Stimulated activated memory B cell treated with anti-CD40 and anti-IgM and Interleukin-4, amounts not matched to agents 10 μg/mL and 1 μg/mL and 100 μg/mL, for 72 hours (primary cell): ENCODE data around the gene ANXA3.
A peak's percentile ranks its signal among the peaks of the same experiment; 100 is the strongest.

Experiments used
- ATAC-seq: fragments of 150-1000 bp; cut with Tn5 transposase; 2 replicates; pipeline ENCODE4 v1.10.0; 2021
- H3K27ac Mint-ChIP-seq: one replicate; pipeline ENCODE4 v1.8.0; 2022; ENCODE audit warnings: mild to moderate bottlenecking, mixed read lengths
- H3K27me3 Mint-ChIP-seq: one replicate; pipeline ENCODE4 v1.8.0; 2022; ENCODE audit warnings: mixed read lengths
- H3K36me3 Mint-ChIP-seq: one replicate; pipeline ENCODE4 v1.8.0; 2022; ENCODE audit warnings: mixed read lengths
- H3K4me1 Mint-ChIP-seq: one replicate; pipeline ENCODE4 v1.8.0; 2022; ENCODE audit warnings: mixed read lengths
- H3K4me3 Mint-ChIP-seq: one replicate; pipeline ENCODE4 v1.8.0; 2022; ENCODE audit warnings: mild to moderate bottlenecking, moderate library complexity, mixed read lengths
- H3K9me3 Mint-ChIP-seq: one replicate; pipeline ENCODE4 v1.8.0; 2022; ENCODE audit warnings: mixed read lengths

ANXA3 gene

DNA sequence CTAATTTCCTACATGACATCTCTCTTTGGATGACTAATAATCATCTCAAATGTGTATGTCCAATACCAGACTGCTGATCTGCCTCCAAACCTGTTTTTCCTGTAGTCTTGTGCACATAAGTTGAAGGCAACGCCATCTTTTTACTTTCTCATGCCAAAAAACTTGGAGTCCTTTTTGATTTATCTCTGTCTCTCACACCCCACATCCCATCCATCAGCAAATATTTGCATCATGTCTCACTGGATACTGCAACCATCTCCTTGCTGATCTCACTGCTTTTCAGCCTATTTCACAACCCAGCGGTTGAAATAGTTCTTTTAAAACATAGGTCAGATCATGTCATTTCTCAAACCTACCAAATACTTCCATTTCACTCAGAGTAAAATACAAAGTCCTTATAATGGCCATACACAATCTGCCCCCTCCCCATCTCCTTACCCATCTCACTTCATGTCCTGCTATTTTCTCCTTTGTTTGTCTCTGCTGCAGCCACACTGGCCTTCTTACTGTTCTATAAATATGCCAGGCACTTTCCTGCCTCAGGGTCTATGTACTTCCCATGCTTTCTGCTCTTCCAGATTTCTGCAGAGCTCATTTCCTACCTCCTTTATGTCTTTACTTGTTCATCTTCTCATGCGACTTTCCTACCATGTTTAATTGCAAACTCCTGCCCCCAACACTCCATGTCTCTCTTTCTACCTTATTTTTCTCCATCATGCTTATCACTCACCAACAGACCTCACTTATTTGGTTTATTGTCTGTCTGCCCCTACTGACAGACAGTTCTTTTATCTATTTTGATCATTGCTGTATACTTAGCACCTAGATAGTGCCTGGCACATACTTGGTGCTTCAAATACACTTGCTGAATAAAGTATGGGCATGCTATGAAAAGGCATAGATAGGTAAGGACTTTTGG is 98.8 kb downstream of the ANXA3 start:
- Mint-ChIP-seq H3K27ac (no peak overlapping the region), H3K4me1 (peaks cover 30% of the 10 kb centered on the region), H3K27me3 (no peaks in the 10 kb centered on the region), H3K36me3 (no peaks in the 10 kb centered on the region), H3K4me3 (no peak overlapping the region), H3K9me3 (peaks cover 3% of the 10 kb centered on the region)
- no peak for ATAC-seq

DNA sequence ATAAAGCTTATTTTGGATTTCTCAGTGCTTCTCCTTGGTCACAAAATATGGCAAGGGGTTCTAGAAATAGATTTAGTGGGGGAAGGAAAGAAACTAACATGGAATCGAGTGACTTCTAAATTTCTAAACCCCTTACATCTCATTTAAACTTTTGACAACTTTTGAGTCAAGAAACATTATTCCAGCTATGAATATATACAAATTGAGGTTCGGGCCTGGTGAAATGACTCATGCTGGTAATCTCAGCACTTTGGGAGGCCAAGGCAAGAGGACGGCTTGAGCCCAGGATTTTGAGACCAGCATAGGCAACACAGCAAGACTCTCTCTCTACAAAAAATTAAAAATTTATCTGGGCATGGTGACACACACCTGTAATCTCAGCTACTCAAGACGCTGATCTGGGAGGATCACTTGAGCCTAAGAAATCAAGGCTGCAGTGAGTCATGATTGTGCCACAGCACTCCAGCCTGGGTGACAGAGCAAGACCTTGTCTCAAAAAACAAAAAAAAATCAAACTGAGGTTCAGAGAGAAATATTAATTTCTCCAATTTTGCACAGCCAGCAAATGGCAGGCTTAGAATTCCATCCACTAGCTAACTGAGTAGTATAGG is 99.8 kb downstream of the ANXA3 start:
- Mint-ChIP-seq H3K4me3 (no peak overlapping the region), H3K36me3 (no peaks in the 10 kb centered on the region), H3K4me1 (peaks cover 22% of the 10 kb centered on the region), H3K27ac (no peak overlapping the region), H3K9me3 (peaks cover 3% of the 10 kb centered on the region), H3K27me3 (no peaks in the 10 kb centered on the region)
- no peak for ATAC-seq

DNA sequence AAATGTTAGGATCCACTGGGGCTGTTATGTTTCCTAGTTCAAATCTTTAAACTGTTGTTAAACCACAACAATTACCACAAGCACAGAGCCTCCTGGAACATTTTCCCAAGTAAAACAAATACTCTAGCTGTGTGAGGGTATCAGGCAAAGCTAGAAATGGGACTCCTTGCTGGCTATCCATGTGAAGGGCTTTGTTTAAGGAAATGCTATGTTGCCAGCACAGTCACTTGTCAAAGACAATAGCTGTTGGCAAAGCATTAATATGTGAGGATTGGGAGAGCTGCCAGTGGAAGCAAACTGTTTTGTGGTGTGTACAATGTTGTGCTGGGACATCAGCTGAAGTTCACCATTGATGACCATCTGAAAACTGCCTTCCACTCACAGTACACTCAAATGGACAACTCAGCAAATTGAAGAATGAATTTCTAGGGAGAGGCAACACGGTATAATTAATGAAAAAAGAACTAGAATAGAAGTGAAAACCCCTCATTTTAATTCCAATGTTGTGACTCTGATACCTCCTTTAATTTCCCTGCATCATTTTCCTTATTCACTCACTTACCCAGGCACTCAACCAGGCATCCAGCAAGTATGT is 100.8 kb downstream of the ANXA3 start:
- ATAC-seq: no peak
- H3K4me1 Mint-ChIP-seq: peaks cover 29% of the 10 kb centered on the region
- H3K27me3 Mint-ChIP-seq: no peaks in the 10 kb centered on the region
- H3K9me3 Mint-ChIP-seq: peaks cover 3% of the 10 kb centered on the region
- H3K27ac Mint-ChIP-seq: no peak overlapping the region
- H3K4me3 Mint-ChIP-seq: no peak overlapping the region
- no peaks in the 10 kb centered on the region for H3K36me3 Mint-ChIP-seq

DNA sequence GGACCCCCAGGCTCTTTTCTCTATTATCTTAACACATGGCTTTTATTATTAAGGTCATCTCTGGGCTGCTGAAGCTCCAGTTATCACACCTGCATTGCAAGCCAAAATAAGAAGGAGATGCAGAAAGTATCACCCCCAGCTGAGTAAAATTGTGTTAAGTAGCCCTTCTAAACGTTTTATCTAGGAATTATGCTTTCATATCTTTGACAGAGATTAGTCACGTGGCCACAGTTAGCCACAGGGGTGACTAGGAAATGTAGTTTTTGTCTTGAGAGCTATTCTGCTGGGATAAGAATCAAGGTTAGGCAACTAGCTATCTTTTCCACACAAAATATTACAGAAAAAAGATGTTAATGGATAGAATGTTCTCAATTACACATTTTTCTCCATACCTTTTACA is 102.1 kb downstream of the ANXA3 start:
- Mint-ChIP-seq H3K4me3 (no peak overlapping the region), H3K36me3 (no peaks in the 10 kb centered on the region), H3K9me3 (peaks cover 3% of the 10 kb centered on the region), H3K4me1 (peaks cover 30% of the 10 kb centered on the region), H3K27ac (no peak overlapping the region), H3K27me3 (no peaks in the 10 kb centered on the region)
- ATAC-seq: no peak

DNA sequence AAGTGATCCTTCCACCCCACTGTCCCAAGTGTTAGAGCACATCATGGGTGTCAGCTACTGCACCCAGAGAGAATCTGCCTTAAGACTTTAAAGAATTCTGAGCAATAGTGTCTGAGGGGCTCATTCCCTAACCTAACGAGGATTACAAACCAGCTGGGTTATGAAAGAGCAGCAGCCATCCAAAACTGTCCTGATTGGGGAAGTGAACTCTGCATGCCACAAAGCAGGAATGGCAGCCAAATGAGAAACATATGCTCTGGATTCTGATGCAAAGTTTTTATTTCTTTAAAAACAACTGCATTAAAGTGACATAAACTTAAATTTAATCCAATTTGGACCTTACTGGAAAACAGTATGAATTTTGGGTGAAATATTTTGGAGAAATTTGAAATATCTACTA is 103.2 kb downstream of the ANXA3 start:
- H3K4me3 Mint-ChIP-seq: no peak overlapping the region
- H3K4me1 Mint-ChIP-seq: peaks cover 35% of the 10 kb centered on the region

DNA sequence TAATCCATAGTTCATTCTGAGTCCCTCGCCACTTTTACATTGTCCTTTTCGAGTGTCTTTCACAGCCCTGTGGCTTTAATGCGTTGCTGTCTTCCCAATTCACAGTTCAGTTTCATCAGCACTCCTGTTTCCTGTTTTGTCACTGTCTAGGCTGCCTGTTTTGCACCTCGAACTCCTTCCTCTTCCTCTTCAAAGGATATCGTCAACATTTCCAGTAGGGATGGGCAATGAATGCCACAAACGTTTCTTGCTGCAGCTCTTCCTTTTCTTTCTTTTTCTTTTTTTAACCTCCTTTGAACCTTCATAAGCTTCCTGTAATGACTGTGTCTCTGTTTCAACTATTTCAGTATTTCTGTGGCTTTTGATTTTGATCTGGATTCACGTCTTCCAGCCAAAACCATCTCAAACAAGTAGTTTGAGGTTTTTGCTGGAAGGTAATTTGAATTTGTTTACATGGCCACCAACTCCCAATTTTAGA is 105.4 kb downstream of the ANXA3 start:
- ATAC-seq: no peak
- peak overlapping the region; percentile 48 for H3K4me3 Mint-ChIP-seq
- H3K9me3 Mint-ChIP-seq: no peaks in the 10 kb centered on the region
- H3K27me3 Mint-ChIP-seq: no peaks in the 10 kb centered on the region
- H3K27ac Mint-ChIP-seq: peak overlapping the region; percentile 74
- no peaks in the 10 kb centered on the region for H3K36me3 Mint-ChIP-seq
- peaks cover 46% of the 10 kb centered on the region for H3K4me1 Mint-ChIP-seq

More for the DNA sequence above, 103.2 kb downstream of the ANXA3 start:
- ATAC-seq: no peak
- H3K36me3 Mint-ChIP-seq: no peaks in the 10 kb centered on the region
- H3K9me3 Mint-ChIP-seq: peaks cover 3% of the 10 kb centered on the region
- H3K27ac Mint-ChIP-seq: no peak overlapping the region
- no peaks in the 10 kb centered on the region for H3K27me3 Mint-ChIP-seq

DNA sequence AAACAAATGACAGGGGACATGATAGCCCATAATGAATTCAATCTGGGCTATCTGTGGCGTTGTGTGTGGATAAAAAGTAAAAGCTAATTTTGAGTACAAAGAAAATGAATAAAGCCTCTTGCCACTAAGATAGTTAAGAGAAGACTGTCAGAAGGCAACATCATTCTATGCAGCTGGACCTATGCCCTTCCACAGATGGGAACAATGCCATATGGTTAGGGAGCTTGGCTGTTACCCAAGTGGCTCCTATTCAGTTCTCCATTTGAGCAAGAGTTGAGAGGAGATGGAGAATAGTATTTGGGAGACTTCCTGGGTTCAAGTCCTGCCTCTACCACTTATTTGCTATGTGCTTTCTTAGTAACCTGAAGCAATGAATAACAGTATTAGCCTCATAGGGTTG is 107.7 kb downstream of the ANXA3 start:
- Mint-ChIP-seq H3K27me3 (no peaks in the 10 kb centered on the region), H3K4me3 (no peak overlapping the region), H3K36me3 (no peaks in the 10 kb centered on the region), H3K4me1 (peaks cover 58% of the 10 kb centered on the region), H3K9me3 (no peaks in the 10 kb centered on the region), H3K27ac (peak overlapping the region; percentile 74)
- ATAC-seq: no peak

DNA sequence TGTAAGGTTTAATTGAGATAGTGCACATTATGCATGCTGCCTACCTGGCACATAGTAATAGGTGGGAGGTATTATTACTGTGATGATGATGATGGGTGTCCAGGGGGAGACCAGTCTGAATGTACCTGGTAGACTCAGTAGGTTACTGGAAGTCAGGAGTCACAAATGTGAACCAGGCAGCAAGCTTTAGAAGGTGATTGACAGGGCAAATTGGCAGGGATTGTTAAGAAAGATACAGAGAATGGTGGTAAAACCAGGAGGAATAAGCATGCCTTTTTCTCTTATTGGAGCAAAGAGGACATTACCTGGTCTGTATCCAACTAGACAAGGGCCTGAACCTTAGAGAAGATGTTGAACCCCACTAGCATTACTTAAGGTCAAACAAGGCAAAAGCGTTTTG is 108.1 kb downstream of the ANXA3 start:
- Mint-ChIP-seq H3K27me3 (no peaks in the 10 kb centered on the region), H3K4me1 (peaks cover 62% of the 10 kb centered on the region), H3K4me3 (no peak overlapping the region), H3K36me3 (no peaks in the 10 kb centered on the region), H3K27ac (no peak overlapping the region), H3K9me3 (no peaks in the 10 kb centered on the region)
- no peak for ATAC-seq
